ENCODE data around the gene P2RY2.

Gene P2RY2

GRCh38 chr11:73271936-73272679 lies 54.0 kb downstream of the P2RY2 start, which contains the start of gene P2RY6:
Gene P2RY6, plus strand, starts transcription at chr11:73272338. Its CDS starts 24,181 bp downstream, at chr11:73296519.
- peak; percentile 94 for TF ChIP-seq GATA2 (IDR thresholded peaks at IDR 0.05; ENCODE audit: low read depth, low read length)
- TF ChIP-seq GATA3 (IDR thresholded peaks at IDR 0.05; ENCODE audit: low read depth, low read length) = peak; percentile 44; the same call in 1 of the 2 replicates

- TF ChIP-seq GATA2 (IDR thresholded peaks at IDR 0.05; ENCODE audit: low read depth, low read length) (no peak), GATA3 (IDR thresholded peaks at IDR 0.05; ENCODE audit: low read depth, low read length) (no peak)
Observed at GRCh38 chr11:73272680-73273038, 54.6 kb downstream of the P2RY2 start.

- TF ChIP-seq GATA3 (IDR thresholded peaks at IDR 0.05; ENCODE audit: low read depth, low read length) (no peak), GATA2 (IDR thresholded peaks at IDR 0.05; ENCODE audit: low read depth, low read length) (no peak)
Observed at GRCh38 chr11:73273222-73273895, 55.3 kb downstream of the P2RY2 start.

GRCh38 chr11:73274722-73275380 lies 56.8 kb downstream of the P2RY2 start:
- TF ChIP-seq GATA2 (IDR thresholded peaks at IDR 0.05; ENCODE audit: low read depth, low read length) (no peak), GATA3 (IDR thresholded peaks at IDR 0.05; ENCODE audit: low read depth, low read length) (no peak)

- no peak for TF ChIP-seq GATA3 (IDR thresholded peaks at IDR 0.05; ENCODE audit: low read depth, low read length)
- no peak for TF ChIP-seq GATA2 (IDR thresholded peaks at IDR 0.05; ENCODE audit: low read depth, low read length)
Observed at GRCh38 chr11:73275381-73275750, 57.3 kb downstream of the P2RY2 start.

GRCh38 chr11:73277467-73277866 lies 59.4 kb downstream of the P2RY2 start:
- TF ChIP-seq GATA2 (IDR thresholded peaks at IDR 0.05; ENCODE audit: low read depth, low read length) = no peak
- TF ChIP-seq GATA3 (IDR thresholded peaks at IDR 0.05; ENCODE audit: low read depth, low read length) = no peak

- TF ChIP-seq GATA3 (IDR thresholded peaks at IDR 0.05; ENCODE audit: low read depth, low read length) = no peak
- no peak for TF ChIP-seq GATA2 (IDR thresholded peaks at IDR 0.05; ENCODE audit: low read depth, low read length)
Observed at GRCh38 chr11:73280626-73281025, 62.5 kb downstream of the P2RY2 start.

- TF ChIP-seq GATA3 (IDR thresholded peaks at IDR 0.05; ENCODE audit: low read depth, low read length) (no peak), GATA2 (IDR thresholded peaks at IDR 0.05; ENCODE audit: low read depth, low read length) (no peak)
Observed at GRCh38 chr11:73281201-73281741, 63.2 kb downstream of the P2RY2 start.

- TF ChIP-seq GATA2 (IDR thresholded peaks at IDR 0.05; ENCODE audit: low read depth, low read length) (no peak), GATA3 (IDR thresholded peaks at IDR 0.05; ENCODE audit: low read depth, low read length) (no peak)
Observed at GRCh38 chr11:73281796-73282660, 63.9 kb downstream of the P2RY2 start.

- TF ChIP-seq GATA3 (IDR thresholded peaks at IDR 0.05; ENCODE audit: low read depth, low read length) (no peak), GATA2 (IDR thresholded peaks at IDR 0.05; ENCODE audit: low read depth, low read length) (no peak)
Observed at GRCh38 chr11:73283276-73284000, 65.4 kb downstream of the P2RY2 start.

- TF ChIP-seq GATA3 (IDR thresholded peaks at IDR 0.05; ENCODE audit: low read depth, low read length) = no peak
- TF ChIP-seq GATA2 (IDR thresholded peaks at IDR 0.05; ENCODE audit: low read depth, low read length) = no peak
Observed at GRCh38 chr11:73284106-73284505, 66.0 kb downstream of the P2RY2 start.

GRCh38 chr11:73285721-73286120 lies 67.6 kb downstream of the P2RY2 start:
- no peak for TF ChIP-seq GATA3 (IDR thresholded peaks at IDR 0.05; ENCODE audit: low read depth, low read length)
- TF ChIP-seq GATA2 (IDR thresholded peaks at IDR 0.05; ENCODE audit: low read depth, low read length) = no peak
